Panc1 (cell line): ENCODE measurements around the gene SLC6A11.

Source experiments
- CTCF ChIP-seq: fragments of 450-650 bp; IDR thresholded peaks from 2 replicates; pipeline ENCODE4 v1.5.1; 2017; ENCODE audit warnings: mild to moderate bottlenecking
- POLR2AphosphoS5 ChIP-seq: IDR thresholded peaks from 2 replicates; pipeline ENCODE4 v1.6.1; 2012; ENCODE audit warnings: mild to moderate bottlenecking, low read depth, low read length, moderate library complexity
- REST ChIP-seq, 2 experiments: IDR thresholded peaks; 2 replicates each; pipeline ENCODE4 v1.6.1; 2011 to 2012; ENCODE audit warnings: low read depth in 2 of 2, control low read depth in 1 of 2, low read length in 1 of 2, mild to moderate bottlenecking in 1 of 2, moderate library complexity in 1 of 2; ENCODE audit not compliant: insufficient read depth in 1 of 2
- SIN3A ChIP-seq: IDR thresholded peaks from 2 replicates; pipeline ENCODE4 v1.6.1; 2012; ENCODE audit warnings: low read depth, mild to moderate bottlenecking, low read length, moderate library complexity, borderline replicate concordance; ENCODE audit not compliant: insufficient read depth

GRCh38 chr3:10939556-10939955 lies 123.5 kb downstream of the SLC6A11 start:
- no peak for TF ChIP-seq CTCF
- no peak for TF ChIP-seq REST (IDR thresholded peaks at IDR 0.05; ENCODE audit: insufficient read depth in 1 of 2, low read depth in 2 of 2, low read length in 1 of 2)
- TF ChIP-seq POLR2AphosphoS5 = no peak
- TF ChIP-seq SIN3A = no peak
